T-helper 22 cell (primary cell): ENCODE data around the gene AFF1.

Experiments
- DNase-seq: peaks from one replicate; pipeline ENCODE4 v3.0.0-alpha.2; 2020; ENCODE audit warnings: low read depth

AFF1 gene

DNA sequence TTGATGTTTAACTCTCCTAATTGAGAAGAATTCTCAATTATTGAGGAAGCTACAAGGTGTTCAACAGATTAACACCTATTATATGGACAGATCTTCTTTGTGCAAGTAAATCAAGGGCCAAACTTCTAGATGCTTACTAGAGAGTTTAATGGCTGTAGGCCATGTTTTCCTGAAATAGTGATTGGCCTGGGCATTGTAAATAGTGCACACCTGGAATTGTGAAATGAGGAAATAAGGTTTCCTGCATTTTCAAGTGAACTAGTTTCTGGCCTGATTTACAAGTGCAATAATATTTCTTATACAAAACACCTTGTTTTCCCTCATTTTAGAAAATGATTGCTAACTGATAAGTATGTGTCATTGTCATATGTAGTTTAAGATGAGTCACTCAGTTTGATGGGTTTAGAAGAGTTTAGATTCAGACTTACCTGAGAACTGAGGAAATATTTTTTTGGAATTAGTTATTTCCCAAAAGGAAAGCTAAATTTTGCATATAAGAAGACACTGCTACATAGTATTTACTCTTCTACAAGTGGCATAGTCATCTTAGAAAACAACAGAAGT is 21.2 kb downstream of the AFF1 start:
- DNase-seq = no peak

DNA sequence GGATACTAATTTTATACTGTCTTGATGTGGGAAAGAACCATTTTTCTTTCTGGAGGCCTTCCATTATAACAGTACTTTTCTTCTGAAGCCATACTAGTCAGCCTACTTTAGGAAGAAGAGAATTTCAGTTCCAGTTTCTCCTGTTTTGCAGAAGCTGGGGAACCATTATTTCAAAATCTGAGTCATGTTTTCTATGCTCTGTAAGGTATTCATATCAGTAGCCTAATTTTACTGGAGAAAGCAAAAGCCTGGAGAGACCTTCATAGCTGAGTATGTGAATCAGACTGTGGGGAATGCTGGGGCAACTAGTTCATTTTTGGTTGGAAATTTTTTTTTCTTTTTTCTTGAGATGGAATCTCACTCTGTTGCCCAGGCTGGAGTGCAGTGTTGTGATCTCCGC is 22.4 kb downstream of the AFF1 start:
- DNase-seq = no peak

DNA sequence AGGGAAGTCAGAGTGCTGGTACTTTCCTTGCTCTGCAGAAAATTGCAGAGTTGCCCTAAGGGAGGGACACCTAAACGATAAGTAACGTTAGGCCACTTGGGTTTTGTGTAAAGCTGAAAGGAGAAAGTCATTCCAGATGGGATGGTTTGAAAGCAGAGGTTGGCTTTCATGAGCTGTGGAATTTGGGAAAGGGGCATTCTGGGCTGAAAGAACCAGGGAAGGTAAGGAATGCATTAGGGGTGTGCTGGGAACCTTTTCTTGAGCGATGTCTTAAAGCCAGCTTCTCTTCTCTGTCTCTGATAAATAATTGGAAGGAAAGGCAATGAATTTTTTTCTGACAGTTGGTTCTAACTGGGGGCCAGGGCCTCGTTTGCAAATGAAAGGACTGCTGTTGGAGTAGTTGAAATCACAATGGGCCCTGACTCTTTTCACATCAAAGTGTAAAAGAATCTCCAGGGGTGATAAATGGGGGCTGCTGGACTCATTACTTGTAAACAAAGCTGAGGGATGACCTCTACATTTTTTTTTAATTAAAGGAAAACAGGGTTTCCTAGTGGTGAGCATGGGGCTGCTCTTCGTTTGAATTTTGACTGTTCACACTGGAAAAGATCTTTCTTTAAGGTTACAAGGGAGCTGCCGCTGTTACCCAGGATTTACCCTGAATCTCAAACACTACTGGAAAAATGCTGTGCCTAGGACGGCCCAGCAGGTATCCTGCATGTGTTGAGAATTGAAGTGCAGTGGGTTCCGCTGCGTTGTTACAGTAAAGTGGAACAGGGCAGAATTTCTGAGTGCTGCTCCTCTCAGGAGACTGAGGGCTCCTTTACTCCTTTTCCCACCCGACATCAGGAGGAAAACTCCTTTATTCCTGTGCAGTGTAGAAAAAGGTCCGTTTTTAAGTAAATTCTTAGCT is 25.0 kb downstream of the AFF1 start:
- no peak for DNase-seq

DNA sequence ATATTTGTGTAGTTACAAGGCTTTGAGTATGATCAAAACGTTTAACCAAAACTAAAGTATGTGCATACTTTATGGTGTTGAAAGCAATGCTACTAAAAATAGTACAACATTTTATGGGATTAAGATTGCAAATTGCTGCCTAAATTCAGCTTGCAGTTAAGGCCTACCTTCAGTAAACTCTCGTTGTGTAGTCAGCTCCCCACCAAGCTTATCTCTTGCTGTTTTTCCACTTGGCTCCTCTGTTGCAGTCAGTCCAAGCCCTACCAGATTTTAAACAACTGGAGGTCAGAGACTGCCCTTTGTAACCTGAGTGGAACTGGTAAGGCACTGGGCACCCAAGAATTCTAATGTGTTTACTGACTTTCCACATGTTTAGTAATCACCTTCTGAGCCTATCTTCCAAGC is 25.7 kb downstream of the AFF1 start:
- no peak for DNase-seq

DNA sequence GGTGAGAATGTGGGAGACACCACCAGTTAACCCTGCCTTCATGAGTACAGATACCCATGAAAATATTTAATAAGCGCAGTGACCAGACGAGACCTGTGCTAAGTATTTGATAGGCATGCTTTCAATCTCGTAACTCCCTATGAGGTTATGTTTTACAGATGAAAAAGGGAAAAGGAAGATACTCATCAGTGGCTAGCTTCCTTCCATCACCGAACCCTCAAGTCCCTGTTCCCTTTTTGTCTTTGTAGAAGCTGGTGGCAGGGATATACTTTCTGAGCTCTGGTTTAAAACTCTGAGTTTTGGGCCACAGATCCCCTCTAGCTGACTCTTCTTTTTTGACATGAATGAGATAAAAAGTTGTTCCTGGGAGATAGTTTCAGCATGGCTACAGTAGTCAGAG is 26.3 kb downstream of the AFF1 start:
- DNase-seq = no peak

DNA sequence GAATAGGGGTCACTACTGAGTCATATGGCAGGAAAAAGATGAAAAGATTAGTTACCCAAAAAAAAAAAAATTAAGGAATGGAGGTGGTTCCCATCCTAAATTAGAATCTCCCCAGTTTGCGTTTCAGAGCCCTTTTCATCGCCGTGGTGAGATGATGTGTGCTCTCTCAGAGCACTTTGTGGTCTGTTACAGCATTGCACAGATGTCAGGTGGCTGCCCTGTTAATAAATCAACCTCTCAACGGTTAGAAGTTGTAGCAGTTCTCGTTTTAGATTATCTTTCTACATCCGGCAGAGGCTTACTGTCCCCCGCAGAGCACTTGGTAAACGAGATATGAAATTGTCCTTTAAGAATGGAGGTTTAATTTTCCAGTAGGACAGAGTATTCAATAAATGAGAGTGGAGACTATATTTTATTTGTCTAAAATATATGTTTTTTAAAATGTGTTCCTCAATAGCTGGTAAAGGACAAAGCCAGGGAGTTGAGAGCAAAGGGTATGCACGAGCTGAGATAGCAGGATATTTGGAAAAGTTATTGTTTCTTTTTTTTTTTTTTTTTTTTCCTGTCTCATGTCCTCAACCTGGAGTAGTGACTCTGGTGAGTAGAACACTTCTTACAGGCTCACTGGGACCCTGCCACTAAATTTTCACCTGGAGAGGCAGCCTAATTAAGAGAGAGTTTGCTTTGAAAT is 26.9 kb downstream of the AFF1 start:
- DNase-seq = no peak

DNA sequence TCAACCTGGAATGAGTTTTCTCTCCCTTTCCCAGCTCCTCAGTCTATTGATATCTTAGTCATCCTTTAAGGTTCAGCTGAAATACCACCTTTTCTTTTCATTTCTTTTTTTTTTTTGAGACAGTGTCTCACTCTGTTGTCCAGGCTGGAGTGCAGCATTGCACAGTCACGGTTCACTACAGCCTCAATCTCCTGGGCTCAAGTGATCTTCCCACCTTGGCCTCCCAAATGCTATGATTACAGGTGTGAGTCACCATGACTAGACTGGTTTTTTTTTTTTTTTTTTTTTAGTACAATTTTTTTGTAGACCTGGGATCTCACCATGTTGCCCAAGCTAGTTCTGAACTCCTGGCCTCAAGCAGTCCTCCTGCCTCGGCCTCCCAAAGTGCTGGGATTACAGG is 28.9 kb downstream of the AFF1 start:
- no peak for DNase-seq

DNA sequence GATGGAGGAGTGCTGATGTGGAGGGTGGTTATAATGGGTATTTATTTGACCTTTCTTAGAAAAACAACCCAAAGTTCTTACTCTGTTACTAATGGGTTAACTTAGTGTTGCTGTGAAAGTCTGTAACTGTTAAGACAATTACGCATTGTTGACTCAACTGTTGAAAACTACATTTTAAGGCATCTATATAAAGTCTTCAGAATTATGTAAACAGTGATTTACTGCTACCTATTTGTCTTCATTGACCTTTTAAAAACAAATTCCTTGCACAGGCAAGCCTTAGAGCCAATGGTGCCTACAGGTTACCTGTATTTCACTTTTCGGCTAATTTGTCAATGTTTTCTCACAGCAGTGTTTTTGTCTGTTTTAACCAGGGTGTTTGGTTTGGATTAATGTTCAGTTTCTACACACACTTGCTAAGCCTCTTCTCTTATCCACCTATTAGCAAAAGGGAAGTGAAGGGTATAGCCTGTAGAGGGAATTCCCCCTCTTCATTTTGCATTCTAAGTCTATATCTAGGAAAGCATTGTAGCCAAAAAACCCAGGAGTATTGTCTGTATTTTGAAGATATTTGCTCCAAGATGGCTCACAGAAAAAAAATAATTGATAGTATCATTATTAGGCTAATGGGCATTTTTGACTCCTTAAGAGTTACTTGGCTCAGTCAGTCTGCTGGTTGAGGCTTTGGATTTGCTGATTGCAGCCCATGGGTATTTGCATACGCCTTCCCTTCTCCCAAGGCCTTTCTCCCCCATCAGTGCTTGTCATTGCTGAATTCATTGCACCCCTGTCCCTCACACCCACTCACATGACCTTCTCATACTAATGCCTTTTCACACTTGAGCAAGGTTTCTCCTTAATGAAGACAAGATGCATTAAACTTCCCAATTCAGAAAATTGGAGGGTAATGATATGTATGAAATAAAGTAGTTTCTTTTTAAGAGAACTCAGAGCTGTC is 30.5 kb downstream of the AFF1 start:
- no peak for DNase-seq

DNA sequence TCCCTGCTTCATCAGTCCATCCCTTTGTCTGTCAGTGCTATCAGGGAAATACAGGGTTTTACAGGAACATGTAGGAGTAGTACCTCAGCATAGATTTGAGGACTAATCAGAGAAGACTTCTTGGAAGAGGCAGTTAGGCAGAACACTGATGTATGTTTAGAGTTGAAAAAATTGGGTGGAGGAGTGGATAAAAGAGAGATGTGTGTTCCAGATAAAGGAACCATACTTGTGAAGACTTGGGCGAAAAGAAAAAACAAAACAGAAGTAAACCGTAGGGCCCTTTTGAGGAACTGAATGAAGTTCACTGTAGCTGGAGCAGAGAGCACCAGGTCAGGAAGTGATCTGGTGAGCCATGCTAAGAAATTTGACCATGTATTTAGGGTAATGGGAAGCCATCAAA is 32.3 kb downstream of the AFF1 start:
- no peak for DNase-seq

DNA sequence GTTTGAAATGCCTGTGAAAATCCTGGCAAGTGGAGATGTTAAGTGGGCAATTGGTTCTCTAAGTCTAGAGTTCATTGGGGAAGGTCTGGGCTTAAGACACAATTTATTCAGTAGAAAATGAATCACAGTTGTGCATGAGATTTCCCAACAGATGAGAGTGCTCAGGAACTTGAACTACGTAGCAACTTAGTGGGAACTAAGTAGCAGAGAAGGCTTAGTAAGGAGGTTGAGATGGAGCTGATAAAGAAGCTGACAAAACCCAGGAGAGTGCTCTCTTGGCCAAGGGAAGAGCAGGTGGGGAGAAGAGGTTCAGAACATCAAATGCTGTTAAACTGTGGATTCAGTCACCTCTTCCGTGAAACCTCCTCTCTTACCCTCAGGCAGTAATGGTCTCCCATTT is 33.0 kb downstream of the AFF1 start:
- no peak for DNase-seq

DNA sequence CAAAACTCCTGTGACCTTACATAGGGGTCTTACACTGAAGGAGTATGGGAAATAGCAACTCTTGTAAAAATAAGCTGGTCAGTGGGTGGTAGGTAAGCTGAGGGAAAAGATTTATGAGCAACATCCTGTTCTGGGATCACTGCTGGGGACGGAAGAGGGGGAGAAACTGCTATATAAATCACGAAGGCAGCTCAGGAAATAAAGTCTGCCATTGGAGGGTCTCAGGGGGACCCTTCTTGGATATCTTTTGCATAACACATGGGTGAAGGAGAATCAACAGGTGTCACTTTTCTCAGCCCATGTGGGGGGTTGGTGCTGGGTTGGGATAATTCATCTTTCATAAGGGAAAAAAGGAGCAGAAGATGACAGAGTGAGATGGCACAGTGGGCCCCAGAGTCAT is 33.7 kb downstream of the AFF1 start:
- no peak for DNase-seq

DNA sequence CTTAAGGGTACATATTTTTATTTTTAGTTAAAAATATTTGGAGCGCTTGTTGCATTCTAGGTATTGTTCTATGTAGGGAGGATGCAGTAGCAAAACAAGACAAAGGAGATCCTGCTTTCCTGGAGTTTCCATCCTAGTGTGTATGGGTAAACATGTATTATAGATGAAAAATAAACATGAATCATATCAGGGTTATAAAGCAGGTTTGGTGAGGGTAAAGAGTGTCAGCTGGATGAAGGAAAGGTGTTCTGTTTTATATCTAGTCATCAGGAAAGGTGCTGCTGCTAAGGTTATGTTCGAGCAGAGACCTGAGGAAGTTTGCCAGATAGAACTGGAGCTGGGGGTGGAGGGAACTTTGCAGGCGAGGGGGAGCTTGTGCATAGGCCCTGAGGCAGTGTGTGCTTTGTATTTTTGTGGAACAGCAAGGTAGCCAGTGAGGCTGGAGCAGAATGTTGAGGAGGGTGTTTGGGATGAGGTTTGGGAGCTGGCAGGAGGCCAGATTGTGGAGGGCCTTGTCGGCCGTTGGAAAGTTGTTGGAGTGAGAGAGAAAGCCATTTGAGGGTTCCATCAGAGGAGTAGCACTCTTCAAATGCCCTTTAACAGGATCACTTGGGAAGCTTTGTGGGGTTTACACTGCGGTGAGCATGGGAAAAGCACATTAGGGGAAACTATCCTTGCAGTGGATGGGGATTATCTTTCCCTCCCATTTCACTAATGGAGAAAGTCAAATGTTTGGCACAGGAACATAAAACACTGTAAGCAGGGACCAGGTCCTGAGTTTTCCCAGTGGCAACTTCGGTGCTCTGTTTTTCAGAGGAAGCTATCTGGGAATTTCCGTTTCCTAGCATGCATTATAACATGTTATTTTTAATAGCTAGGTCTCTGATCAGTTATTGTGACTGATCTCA is 35.9 kb downstream of the AFF1 start:
- no peak for DNase-seq

DNA sequence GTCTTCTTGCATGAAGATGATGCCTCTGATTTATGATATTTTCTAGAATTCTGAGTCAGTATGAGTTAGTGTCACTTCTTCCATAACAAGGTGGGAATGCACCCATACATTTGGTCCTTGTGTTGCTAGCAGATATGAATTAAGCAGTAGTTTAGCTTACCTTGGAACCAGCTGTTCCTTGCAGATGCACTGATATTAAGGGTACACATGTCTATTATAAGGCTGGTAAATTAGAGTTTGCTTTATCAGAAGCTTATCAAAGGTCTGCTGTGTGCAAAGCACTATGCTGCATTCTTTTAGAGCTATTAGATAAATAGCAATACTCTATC is 36.5 kb downstream of the AFF1 start:
- no peak for DNase-seq

DNA sequence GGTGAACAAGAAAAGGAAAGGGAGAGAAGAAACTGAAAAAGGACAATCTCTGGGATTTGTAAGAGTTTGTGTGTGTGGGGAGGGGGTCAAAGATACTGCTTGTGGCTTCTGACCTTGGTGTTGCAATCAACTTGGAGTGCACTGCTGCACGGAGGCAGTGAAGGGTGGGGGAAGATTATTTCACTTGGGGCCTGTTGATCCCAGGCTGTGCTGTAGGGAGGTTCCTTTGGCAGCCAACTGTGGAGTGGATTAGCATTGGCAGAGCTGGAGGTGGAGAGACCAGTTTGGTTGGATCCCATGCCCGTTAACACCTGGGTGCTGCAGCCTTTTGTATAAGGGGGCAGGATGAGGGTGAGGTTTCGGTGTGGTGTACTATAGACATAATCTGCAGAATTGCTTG is 38.2 kb downstream of the AFF1 start:
- DNase-seq = no peak

DNA sequence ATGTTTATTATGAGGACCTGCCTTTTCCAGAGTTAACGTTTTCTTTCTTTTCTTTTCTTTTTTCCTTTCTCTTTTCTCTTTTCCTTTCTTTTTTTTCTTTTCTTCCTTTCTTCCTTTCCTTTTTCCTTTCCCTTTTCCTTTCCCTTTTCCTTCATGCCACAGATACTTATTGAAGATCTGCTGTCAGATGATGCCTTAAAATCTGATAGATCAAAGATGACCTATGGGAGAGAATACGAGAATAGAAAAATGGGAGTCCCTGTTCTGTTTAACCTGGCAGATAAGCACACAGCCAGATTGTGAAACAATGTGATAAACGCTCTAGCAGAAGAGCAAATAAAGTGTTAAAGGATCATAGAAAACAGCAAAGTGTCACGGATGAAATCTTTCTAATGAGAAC is 38.9 kb downstream of the AFF1 start:
- DNase-seq = no peak

DNA sequence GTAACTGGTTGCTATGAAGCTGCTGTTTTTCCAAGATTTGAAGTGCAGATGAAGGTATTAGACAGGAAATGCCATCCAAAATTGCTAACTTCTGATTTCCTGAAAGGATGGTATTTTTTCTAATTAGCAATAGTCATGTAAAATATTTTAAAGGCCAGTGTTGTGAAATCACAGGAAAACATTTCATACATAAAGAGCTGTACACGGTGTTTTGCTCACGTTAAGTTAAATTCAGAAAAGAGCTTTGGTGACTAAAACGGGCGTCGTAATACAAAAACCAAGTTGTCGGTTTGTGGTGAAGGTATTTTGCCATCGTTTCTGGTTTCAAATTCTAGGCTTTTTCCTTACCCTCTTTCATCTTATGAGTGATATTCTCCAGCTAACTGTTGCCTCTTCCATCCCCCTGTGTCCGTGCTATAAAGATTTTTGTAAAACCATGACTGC is 39.8 kb downstream of the AFF1 start:
- DNase-seq = no peak

DNA sequence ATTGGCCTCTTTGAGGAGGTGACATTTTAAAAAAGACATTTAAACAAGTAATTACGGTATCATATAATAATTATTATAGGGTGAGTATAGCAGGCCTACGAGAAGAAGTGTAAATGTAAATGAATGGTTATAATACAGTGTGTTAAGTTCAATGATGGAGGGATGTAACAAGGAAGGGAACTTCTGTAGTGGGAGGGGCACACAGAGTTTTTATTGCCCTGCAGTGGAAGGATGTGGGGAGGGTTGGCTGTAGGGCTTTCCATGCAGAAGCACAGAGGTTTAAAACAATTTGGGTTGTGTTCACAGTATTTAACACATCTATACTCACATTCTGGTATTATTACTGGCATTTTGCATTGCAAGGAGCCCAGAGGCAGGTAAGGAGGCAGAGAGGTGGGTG is 41.1 kb downstream of the AFF1 start:
- DNase-seq = no peak

DNA sequence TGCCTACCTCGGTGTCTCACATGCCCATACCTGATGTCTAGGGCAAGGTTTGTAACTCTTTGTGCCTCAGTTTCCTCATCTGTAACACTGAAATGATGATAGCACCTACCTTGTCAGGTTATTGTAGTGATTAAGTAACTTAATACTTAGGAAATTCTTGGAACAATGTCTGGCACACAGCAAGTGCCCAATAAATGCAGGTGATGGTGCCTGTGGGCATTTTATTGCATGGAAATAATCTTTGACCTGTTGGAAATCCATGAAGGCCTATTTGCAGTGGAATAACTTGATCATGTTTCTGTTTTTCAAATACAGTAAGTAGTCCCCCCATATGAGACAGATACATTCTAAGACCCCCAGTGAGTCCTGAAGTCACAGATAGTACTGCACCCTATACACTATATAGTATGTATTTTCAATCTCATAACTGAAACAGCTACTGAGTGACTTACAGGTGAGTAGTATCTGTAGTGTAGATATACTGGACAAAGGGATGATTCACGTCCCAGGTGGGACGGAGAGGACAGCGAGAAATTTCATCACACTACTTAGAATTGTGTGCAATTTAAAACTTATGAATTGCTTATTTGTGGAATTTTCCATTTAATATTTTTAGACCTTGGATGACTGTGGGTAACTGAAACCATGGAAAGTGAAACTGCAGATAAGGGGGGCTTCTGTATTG is 42.1 kb downstream of the AFF1 start:
- no peak for DNase-seq

DNA sequence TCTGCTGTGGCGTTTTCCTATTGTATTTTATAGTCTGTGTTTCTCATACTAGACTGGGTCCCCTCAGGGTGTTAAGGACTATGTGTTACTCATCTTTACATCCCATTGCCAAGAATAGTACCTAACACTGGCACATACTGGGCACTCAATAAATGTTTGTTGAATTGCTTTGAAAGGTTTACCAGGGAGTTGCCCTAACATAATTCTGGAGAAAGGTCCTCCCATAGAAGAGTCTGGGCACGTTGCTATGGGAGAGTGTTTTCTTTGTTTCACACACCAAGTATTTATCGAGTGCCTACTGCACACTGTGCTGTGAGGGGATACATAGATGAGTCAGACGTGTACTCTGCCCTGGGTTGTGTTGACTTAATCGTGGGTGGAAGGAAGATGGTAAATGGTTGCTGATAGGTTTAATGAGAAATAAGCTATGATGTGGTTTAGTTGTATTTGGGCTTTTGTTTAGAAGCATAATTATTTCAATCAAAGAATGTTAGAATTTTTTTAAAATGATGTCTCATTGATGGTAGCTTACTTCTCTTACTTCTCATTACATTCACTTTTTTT is 42.9 kb downstream of the AFF1 start:
- DNase-seq = no peak

DNA sequence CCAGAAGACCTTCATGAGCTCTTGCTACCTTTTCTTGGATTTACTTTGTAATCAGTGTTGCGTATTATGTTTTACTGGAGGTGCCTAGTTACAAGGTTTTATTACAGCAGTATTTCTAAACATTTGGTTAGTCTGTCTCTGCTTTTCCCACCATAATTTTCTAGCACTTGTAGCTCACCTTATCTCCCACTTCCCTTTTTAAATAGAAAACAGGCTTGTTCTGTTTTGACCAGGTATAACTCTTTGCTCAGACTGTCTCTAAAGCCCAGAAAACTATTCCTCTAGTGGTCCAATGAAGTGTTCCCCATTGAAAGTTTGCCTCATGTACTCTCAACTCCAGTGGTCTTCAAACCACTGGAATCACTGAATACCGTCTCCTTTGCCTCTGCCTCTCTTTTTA is 43.9 kb downstream of the AFF1 start:
- DNase-seq = no peak
